DOHH2 (cell line): ENCODE measurements around the gene HTR2B.

Experiments used
- H3F3A ChIP-seq: fragments of 200-600 bp; sonication (generic), shearing (Covaris generic); 2 replicates; pipeline ENCODE4 v1.6.0; 2016; ENCODE audit warnings: antibody characterized with exemption, mild to moderate bottlenecking; ENCODE audit not compliant: control insufficient read depth, insufficient read depth
- H3K27ac ChIP-seq: fragments of 200-600 bp; sonication (generic); 2 replicates; pipeline ENCODE4 v1.5.1; 2014; ENCODE audit warnings: low read depth, mild to moderate bottlenecking, low read length, moderate library complexity
- H3K27me3 ChIP-seq: fragments of 200-600 bp; sonication (generic); 2 replicates; pipeline ENCODE4 v1.6.1; 2014; ENCODE audit warnings: mild to moderate bottlenecking, low read length, mixed read lengths; ENCODE audit not compliant: control insufficient read depth
- H3K36me3 ChIP-seq: fragments of 200-600 bp; sonication (generic); 2 replicates; pipeline ENCODE4 v1.6.1; 2014; ENCODE audit warnings: mild to moderate bottlenecking, low read length, moderate library complexity, mixed read lengths; ENCODE audit not compliant: control insufficient read depth
- H3K4me1 ChIP-seq: fragments of 200-600 bp; sonication (generic); 2 replicates; pipeline ENCODE4 v1.6.1; 2014; ENCODE audit warnings: mild to moderate bottlenecking, low read length, mixed read lengths; ENCODE audit not compliant: control insufficient read depth
- H3K4me2 ChIP-seq: fragments of 200-600 bp; sonication (generic); 2 replicates; pipeline ENCODE4 v1.6.0; 2014; ENCODE audit warnings: mild to moderate bottlenecking, low read length, moderate library complexity
- H3K4me3 ChIP-seq: fragments of 200-600 bp; sonication (generic); 2 replicates; pipeline ENCODE4 v1.5.1; 2014; ENCODE audit warnings: mild to moderate bottlenecking, low read length, mixed read lengths
- H3K79me2 ChIP-seq: fragments of 200-600 bp; sonication (generic); 2 replicates; pipeline ENCODE4 v1.6.1; 2014; ENCODE audit warnings: mild to moderate bottlenecking, low read length, mixed read lengths; ENCODE audit not compliant: control insufficient read depth
- H3K9me2 ChIP-seq: fragments of 200-600 bp; sonication (generic); replicated peaks from 2 replicates; pipeline ENCODE4 v1.6.1; 2014; ENCODE audit warnings: mild to moderate bottlenecking, low read length, mixed read lengths; ENCODE audit not compliant: control insufficient read depth
- H3K9me3 ChIP-seq: fragments of 200-600 bp; sonication (generic); 2 replicates; pipeline ENCODE4 v1.6.1; 2014; ENCODE audit warnings: antibody characterized with exemption, low read length, mixed read lengths; ENCODE audit not compliant: control insufficient read depth, insufficient read depth
- H4K20me1 ChIP-seq: fragments of 200-600 bp; sonication (generic); 2 replicates; pipeline ENCODE4 v1.6.0; 2014; ENCODE audit warnings: low read depth, mild to moderate bottlenecking, antibody characterized with exemption, low read length, moderate library complexity; ENCODE audit not compliant: control insufficient read depth, insufficient read depth
- CTCF ChIP-seq: fragments of 200-600 bp; sonication (generic); IDR thresholded peaks from one replicate; pipeline ENCODE4 v1.5.1; 2014; ENCODE audit warnings: antibody characterized with exemption, mild to moderate bottlenecking, low read depth, low read length; ENCODE audit not compliant: poor library complexity, severe bottlenecking
- EZH2phosphoT487 ChIP-seq: fragments of 200-600 bp; sonication (generic); IDR thresholded peaks from 2 replicates; pipeline ENCODE4 v1.6.1; 2017; ENCODE audit warnings: borderline replicate concordance, mild to moderate bottlenecking, antibody characterized with exemption, low read length, moderate library complexity, mixed read lengths

HTR2B gene

GRCh38 chr2:231130336-231131056 is 5.7 kb upstream of the HTR2B start:
- H3K9me3 ChIP-seq, result no peaks in the 10 kb centered on the region
- H3K27ac ChIP-seq, result no peak overlapping the region
- H3K4me1 ChIP-seq, result peaks cover 14% of the 10 kb centered on the region
- peaks cover 5% of the 10 kb centered on the region; the same call in 1 of the 2 replicates for H3K79me2 ChIP-seq
- peaks cover 6% of the 10 kb centered on the region for H3F3A ChIP-seq
- H4K20me1 ChIP-seq, result no peaks in the 10 kb centered on the region
- TF ChIP-seq EZH2phosphoT487 (no peak), CTCF (no peak)
- H3K36me3 ChIP-seq, result no peaks in the 10 kb centered on the region
- no peak overlapping the region for H3K4me3 ChIP-seq
- no peaks in the 10 kb centered on the region for H3K9me2 ChIP-seq
- H3K27me3 ChIP-seq, result no peaks in the 10 kb centered on the region
- H3K4me2 ChIP-seq, result no peak overlapping the region

- H3K4me1 ChIP-seq, result peaks cover 2% of the 10 kb centered on the region
- no peak overlapping the region for H3K4me2 ChIP-seq
- no peaks in the 10 kb centered on the region for H3K9me2 ChIP-seq
- no peaks in the 10 kb centered on the region for H4K20me1 ChIP-seq
- no peaks in the 10 kb centered on the region for H3K36me3 ChIP-seq
- H3K9me3 ChIP-seq, result no peaks in the 10 kb centered on the region
- H3K4me3 ChIP-seq, result no peak overlapping the region
- no peaks in the 10 kb centered on the region for H3K27me3 ChIP-seq
- H3K27ac ChIP-seq, result no peak overlapping the region
- peaks cover 2% of the 10 kb centered on the region for H3F3A ChIP-seq
- peaks cover 1% of the 10 kb centered on the region; the same call in 1 of the 2 replicates for H3K79me2 ChIP-seq
- TF ChIP-seq CTCF, result no peak
- TF ChIP-seq EZH2phosphoT487, result no peak
These were observed 4.4 kb upstream of the HTR2B start for GRCh38 chr2:231129216-231129615.

- Histone ChIP-seq H3K27ac (no peak overlapping the region), H3K4me2 (no peak overlapping the region), H3K79me2 (no peaks in the 10 kb centered on the region), H3K4me1 (no peaks in the 10 kb centered on the region; the same call in 1 of the 2 replicates), H4K20me1 (no peaks in the 10 kb centered on the region), H3K9me3 (no peaks in the 10 kb centered on the region), H3K27me3 (no peaks in the 10 kb centered on the region), H3F3A (no peaks in the 10 kb centered on the region; the same call in 1 of the 2 replicates), H3K4me3 (no peak overlapping the region), H3K36me3 (no peaks in the 10 kb centered on the region), H3K9me2 (no peaks in the 10 kb centered on the region)
- no peak for TF ChIP-seq EZH2phosphoT487
- TF ChIP-seq CTCF, result no peak
These were observed 3.7 kb upstream of the HTR2B start for GRCh38 chr2:231128541-231128940.
